AG04449 (cell line): ENCODE data around the gene TIMP4.

Experiments
- CTCF ChIA-PET: fragments of 350-600 bp; formaldehyde crosslinking; extraction: SDS; loops from one replicate; lab custom pipeline; 2021; ENCODE audit warnings: antibody characterized with exemption; lab: Yijun Ruan, JAX
- POLR2A ChIA-PET: fragments of 400-600, 350-600 bp; formaldehyde crosslinking; extraction: SDS; loops from one replicate; lab custom pipeline; 2020; ENCODE audit warnings: antibody characterized with exemption, inconsistent platforms; lab: Yijun Ruan, JAX
- DNase-seq: peaks from one replicate; pipeline ENCODE4 v3.0.0-alpha.2; 2010; ENCODE audit warnings: low read depth, low spot score
- H3K4me3 ChIP-seq: 2 replicates; pipeline ENCODE4 v1.5.1; 2011; ENCODE audit warnings: low read depth, mild to moderate bottlenecking, control low read depth, low read length
- TF ChIP-seq, protein P1 (sequence below): IDR thresholded peaks from one replicate; pipeline ENCODE4 v1.5.1; 2011; ENCODE audit warnings: mild to moderate bottlenecking, moderate library complexity, low read length, control low read depth, inconsistent platforms; ENCODE audit not compliant: insufficient read depth; ENCODE audit errors: missing control alignments

Gene TIMP4

DNA sequence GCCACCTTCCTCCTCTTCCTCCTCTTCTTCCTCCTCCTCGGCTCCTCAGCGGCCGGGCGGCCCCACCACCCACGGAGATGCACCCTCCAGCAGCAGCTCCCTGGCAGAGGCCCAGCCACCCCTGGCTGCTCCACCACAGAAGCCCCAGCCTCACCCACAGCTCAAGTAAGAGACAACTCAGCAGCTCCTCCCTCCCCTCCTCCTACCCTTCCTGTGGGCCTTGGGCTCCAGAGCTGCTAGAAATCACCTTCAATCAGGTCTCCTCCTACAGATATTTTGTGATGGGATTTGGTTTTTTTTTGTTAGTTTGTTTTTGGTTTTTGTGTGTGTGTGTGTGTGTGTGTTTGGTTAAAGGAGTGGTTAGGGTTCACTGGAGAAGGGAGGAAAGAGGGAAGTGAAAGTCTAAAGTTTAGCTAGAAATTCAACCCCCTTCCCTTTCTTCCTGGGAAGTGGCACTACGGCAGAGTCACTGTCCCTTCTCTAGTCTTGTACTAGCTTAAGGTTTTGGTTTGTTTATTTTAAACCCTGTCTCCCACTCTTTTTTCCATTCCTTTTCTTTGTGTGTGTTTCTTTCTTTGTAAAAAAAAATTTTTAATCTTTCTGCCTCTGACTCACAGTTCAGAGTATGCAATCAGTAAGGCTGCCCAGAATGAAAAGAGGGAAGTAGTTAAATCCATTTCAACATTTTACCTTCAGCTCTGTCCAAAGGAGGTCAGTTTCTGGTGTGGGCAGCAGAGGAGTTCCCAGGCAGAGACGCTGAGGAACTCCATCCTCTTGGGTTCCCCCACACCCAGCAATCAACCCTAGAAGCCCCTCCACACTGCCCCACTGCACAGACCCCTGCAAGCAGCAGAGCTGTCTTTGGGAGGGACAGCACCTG lies 29.0 kb upstream of the TIMP4 start:
- CTCF ChIA-PET: interaction anchor here (0.8 to 11.9 kb wide), 4 partner anchors 11 to 292 kb away, joined by 3 to 124 read pairs (median 10); no protein-coding TSS in a partner anchor

GRCh38 chr3:12186515-12187286 lies 28.0 kb upstream of the TIMP4 start:
- POLR2A ChIA-PET: no interaction called here
- CTCF ChIA-PET: interaction anchor here (0.9 to 11.9 kb wide), 5 partner anchors 10 to 293 kb away, joined by 3 to 124 read pairs (median 9); no protein-coding TSS in a partner anchor
- TF ChIP-seq, protein P1, sequence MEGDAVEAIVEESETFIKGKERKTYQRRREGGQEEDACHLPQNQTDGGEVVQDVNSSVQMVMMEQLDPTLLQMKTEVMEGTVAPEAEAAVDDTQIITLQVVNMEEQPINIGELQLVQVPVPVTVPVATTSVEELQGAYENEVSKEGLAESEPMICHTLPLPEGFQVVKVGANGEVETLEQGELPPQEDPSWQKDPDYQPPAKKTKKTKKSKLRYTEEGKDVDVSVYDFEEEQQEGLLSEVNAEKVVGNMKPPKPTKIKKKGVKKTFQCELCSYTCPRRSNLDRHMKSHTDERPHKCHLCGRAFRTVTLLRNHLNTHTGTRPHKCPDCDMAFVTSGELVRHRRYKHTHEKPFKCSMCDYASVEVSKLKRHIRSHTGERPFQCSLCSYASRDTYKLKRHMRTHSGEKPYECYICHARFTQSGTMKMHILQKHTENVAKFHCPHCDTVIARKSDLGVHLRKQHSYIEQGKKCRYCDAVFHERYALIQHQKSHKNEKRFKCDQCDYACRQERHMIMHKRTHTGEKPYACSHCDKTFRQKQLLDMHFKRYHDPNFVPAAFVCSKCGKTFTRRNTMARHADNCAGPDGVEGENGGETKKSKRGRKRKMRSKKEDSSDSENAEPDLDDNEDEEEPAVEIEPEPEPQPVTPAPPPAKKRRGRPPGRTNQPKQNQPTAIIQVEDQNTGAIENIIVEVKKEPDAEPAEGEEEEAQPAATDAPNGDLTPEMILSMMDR: no peak
- DNase-seq: no peak
- H3K4me3 ChIP-seq: no peak overlapping the region

More for the DNA sequence above, 29.0 kb upstream of the TIMP4 start:
- TF ChIP-seq, protein P1: no peak
- no peak overlapping the region for H3K4me3 ChIP-seq
- DNase-seq: no peak
- POLR2A ChIA-PET: interaction anchor here (0.7 kb wide), 1 partner anchor 29 kb away, joined by 3 read pairs; the partner anchor contains the start of gene TIMP4

- ChIA-PET CTCF (interaction anchor here (0.9 to 11.9 kb wide), 4 partner anchors 9 to 294 kb away, joined by 3 to 124 read pairs (median 7); no protein-coding TSS in a partner anchor), POLR2A (no interaction called here)
- H3K4me3 ChIP-seq: no peak overlapping the region
- DNase-seq: no peak
- TF ChIP-seq, protein P1: no peak
Measured at GRCh38 chr3:12186046-12186445, 27.3 kb upstream of the TIMP4 start.

- H3K4me3 ChIP-seq: no peak overlapping the region
- TF ChIP-seq, protein P1: no peak
- ChIA-PET CTCF (interaction anchor here (1.6 to 11.9 kb wide), 3 partner anchors 8 to 294 kb away, joined by 4 to 124 read pairs (median 10); no protein-coding TSS in a partner anchor), POLR2A (no interaction called here)
- DNase-seq: no peak
Measured at GRCh38 chr3:12185172-12185710, 26.5 kb upstream of the TIMP4 start.

DNA sequence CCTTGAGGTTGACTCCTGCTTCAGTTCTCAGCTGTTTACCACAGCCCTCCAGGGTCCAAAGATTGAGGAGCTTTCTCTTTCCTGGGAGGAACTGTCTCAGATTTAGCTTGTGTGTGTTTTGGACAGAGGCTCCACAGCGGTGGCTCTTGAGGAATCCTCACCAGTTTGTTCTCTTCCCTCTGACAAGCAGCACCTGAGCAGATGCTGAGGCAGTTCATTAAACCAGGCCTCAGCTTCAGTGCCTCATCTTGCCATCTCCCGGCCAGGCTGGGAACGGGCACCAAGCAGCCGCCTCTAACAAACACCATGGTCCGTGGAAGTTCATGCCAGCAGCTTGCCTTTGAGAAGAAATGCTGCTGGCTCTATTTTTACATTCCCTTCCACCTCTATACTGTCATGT lies 25.8 kb upstream of the TIMP4 start:
- POLR2A ChIA-PET: no interaction called here
- no peak for DNase-seq
- CTCF ChIA-PET: interaction anchor here (2.2 to 11.9 kb wide), 2 partner anchors 8 to 49 kb away, joined by 10 to 124 read pairs; no protein-coding TSS in a partner anchor
- no peak overlapping the region for H3K4me3 ChIP-seq
- TF ChIP-seq, protein P1: no peak
